MM.1S (cell line): ENCODE results near the gene LRMDA.

ENCODE experiments used
- DNase-seq: peaks from one replicate; pipeline ENCODE4 v3.0.0-alpha.2; 2015
- H2AFZ ChIP-seq: fragments of 300-600 bp; sonication (generic); 2 replicates; pipeline ENCODE4 v1.6.0; 2016; ENCODE audit warnings: antibody characterized with exemption, low read length
- H3F3A ChIP-seq: fragments of 300-600 bp; sonication (generic); 2 replicates; pipeline ENCODE4 v1.6.1; 2016; ENCODE audit warnings: mild to moderate bottlenecking, antibody characterized with exemption, low read length, moderate library complexity, mixed read lengths; ENCODE audit not compliant: insufficient read depth
- H3K27ac ChIP-seq: fragments of 300-600 bp; sonication (generic); 2 replicates; pipeline ENCODE4 v1.5.1; 2016; ENCODE audit warnings: mild to moderate bottlenecking, low read length
- H3K27me3 ChIP-seq: fragments of 300-600 bp; sonication (generic); replicated peaks from 2 replicates; pipeline ENCODE4 v1.6.0; 2016; ENCODE audit warnings: low read length; ENCODE audit not compliant: insufficient read depth
- H3K36me3 ChIP-seq: fragments of 300-600 bp; sonication (generic); replicated peaks from 2 replicates; pipeline ENCODE4 v1.6.1; 2016; ENCODE audit warnings: mild to moderate bottlenecking, low read length, mixed read lengths; ENCODE audit not compliant: insufficient read depth
- H3K4me1 ChIP-seq: fragments of 300-600 bp; sonication (generic); 2 replicates; pipeline ENCODE4 v1.6.1; 2016; ENCODE audit warnings: low read length, mixed read lengths
- H3K4me2 ChIP-seq: fragments of 300-600 bp; sonication (generic); 2 replicates; pipeline ENCODE4 v1.6.0; 2016; ENCODE audit warnings: low read depth, low read length
- H3K4me3 ChIP-seq: fragments of 300-600 bp; sonication (generic); 2 replicates; pipeline ENCODE4 v1.5.1; 2016; ENCODE audit warnings: low read length, mixed read lengths
- H3K79me2 ChIP-seq: fragments of 300-600 bp; sonication (generic); 2 replicates; pipeline ENCODE4 v1.6.1; 2016; ENCODE audit warnings: mixed run types, low read length, mixed read lengths
- H3K9ac ChIP-seq: fragments of 300-600 bp; sonication (generic); 2 replicates; pipeline ENCODE4 v1.6.1; 2016; ENCODE audit warnings: low read length, mixed read lengths
- H3K9me2 ChIP-seq: fragments of 300-600 bp; sonication (generic); replicated peaks from 2 replicates; pipeline ENCODE4 v1.6.1; 2016; ENCODE audit warnings: mild to moderate bottlenecking, low read length, mixed read lengths; ENCODE audit not compliant: insufficient read depth
- H3K9me3 ChIP-seq: fragments of 300-600 bp; sonication (generic); replicated peaks from 2 replicates; pipeline ENCODE4 v1.6.1; 2016; ENCODE audit warnings: mild to moderate bottlenecking, low read length, mixed read lengths; ENCODE audit not compliant: insufficient read depth
- H4K20me1 ChIP-seq: fragments of 300-600 bp; sonication (generic); 2 replicates; pipeline ENCODE4 v1.6.1; 2016; ENCODE audit warnings: mild to moderate bottlenecking, low read length, moderate library complexity, mixed read lengths; ENCODE audit not compliant: insufficient read depth
- EZH2 ChIP-seq: fragments of 300-600 bp; sonication (generic); optimal IDR thresholded peaks from 2 replicates; pipeline ENCODE3; 2017; ENCODE audit warnings: low read depth, mild to moderate bottlenecking, antibody characterized with exemption, low read length, mixed read lengths
- EZH2phosphoT487 ChIP-seq: fragments of 300-600 bp; sonication (generic); IDR thresholded peaks from 2 replicates; pipeline ENCODE4 v1.6.1; 2018; ENCODE audit warnings: antibody characterized with exemption, low read length
- TF ChIP-seq, protein P1 (sequence below): fragments of 300-600 bp; sonication (generic); IDR thresholded peaks from 2 replicates; pipeline ENCODE4 v1.5.1; 2016; ENCODE audit warnings: antibody characterized with exemption, low read length, mixed read lengths

The LRMDA gene

GRCh38 chr10:76206797-76207352 lies 775.5 kb downstream of the LRMDA start:
- H3K27me3 ChIP-seq: no peaks in the 10 kb centered on the region
- no peak overlapping the region for H3K4me3 ChIP-seq
- H3K4me1 ChIP-seq: no peaks in the 10 kb centered on the region
- H3K9me3 ChIP-seq: no peaks in the 10 kb centered on the region
- H2AFZ ChIP-seq: no peak overlapping the region
- TF ChIP-seq EZH2 (no peak), EZH2phosphoT487 (no peak)
- TF ChIP-seq, protein P1, sequence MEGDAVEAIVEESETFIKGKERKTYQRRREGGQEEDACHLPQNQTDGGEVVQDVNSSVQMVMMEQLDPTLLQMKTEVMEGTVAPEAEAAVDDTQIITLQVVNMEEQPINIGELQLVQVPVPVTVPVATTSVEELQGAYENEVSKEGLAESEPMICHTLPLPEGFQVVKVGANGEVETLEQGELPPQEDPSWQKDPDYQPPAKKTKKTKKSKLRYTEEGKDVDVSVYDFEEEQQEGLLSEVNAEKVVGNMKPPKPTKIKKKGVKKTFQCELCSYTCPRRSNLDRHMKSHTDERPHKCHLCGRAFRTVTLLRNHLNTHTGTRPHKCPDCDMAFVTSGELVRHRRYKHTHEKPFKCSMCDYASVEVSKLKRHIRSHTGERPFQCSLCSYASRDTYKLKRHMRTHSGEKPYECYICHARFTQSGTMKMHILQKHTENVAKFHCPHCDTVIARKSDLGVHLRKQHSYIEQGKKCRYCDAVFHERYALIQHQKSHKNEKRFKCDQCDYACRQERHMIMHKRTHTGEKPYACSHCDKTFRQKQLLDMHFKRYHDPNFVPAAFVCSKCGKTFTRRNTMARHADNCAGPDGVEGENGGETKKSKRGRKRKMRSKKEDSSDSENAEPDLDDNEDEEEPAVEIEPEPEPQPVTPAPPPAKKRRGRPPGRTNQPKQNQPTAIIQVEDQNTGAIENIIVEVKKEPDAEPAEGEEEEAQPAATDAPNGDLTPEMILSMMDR: no peak
- DNase-seq: no peak
- no peak overlapping the region for H3K9ac ChIP-seq
- no peak overlapping the region for H3K4me2 ChIP-seq
- H3K27ac ChIP-seq: no peak overlapping the region
- H3K36me3 ChIP-seq: no peaks in the 10 kb centered on the region
- H3K9me2 ChIP-seq: no peaks in the 10 kb centered on the region
- no peaks in the 10 kb centered on the region for H4K20me1 ChIP-seq
- H3F3A ChIP-seq: no peaks in the 10 kb centered on the region
- no peaks in the 10 kb centered on the region for H3K79me2 ChIP-seq

DNA sequence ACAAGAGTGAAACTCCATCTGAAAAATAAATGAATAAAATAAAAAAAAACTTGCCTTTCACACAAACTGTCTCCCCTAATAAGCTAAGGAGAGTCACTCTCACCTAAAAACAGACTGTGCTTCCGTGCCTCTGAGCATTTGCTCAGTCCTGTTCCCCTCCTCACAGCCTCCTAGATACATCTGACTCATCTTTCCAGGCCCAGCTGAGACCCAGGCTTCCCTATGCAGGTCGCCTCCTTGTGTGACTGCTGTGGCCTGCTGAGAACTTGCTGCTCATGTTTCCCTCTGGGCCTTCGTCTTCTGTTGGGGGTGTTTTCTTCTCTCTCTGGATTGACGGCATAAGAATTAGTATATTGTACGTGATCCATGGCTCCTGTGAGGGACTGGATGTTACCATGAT lies 777.7 kb downstream of the LRMDA start:
- Histone ChIP-seq H3K4me2 (no peak overlapping the region), H3K9me3 (no peaks in the 10 kb centered on the region)

GRCh38 chr10:76210211-76210610 lies 778.8 kb downstream of the LRMDA start:
- no peaks in the 10 kb centered on the region for H4K20me1 ChIP-seq
- TF ChIP-seq EZH2phosphoT487 (no peak), EZH2 (no peak)
- TF ChIP-seq, protein P1: no peak
- no peak overlapping the region for H3K4me2 ChIP-seq
- no peak overlapping the region for H3K4me3 ChIP-seq
- H3K79me2 ChIP-seq: no peaks in the 10 kb centered on the region
- no peak overlapping the region for H3K9ac ChIP-seq
- no peaks in the 10 kb centered on the region for H3K27me3 ChIP-seq
- H3K36me3 ChIP-seq: no peaks in the 10 kb centered on the region
- no peak overlapping the region for H3K27ac ChIP-seq
- H2AFZ ChIP-seq: no peak overlapping the region
- H3F3A ChIP-seq: no peaks in the 10 kb centered on the region
- H3K4me1 ChIP-seq: no peaks in the 10 kb centered on the region
- no peak for DNase-seq
- no peaks in the 10 kb centered on the region for H3K9me3 ChIP-seq
- H3K9me2 ChIP-seq: no peaks in the 10 kb centered on the region

More for the DNA sequence above, 777.7 kb downstream of the LRMDA start:
- no peak overlapping the region for H3K27ac ChIP-seq
- no peak overlapping the region for H3K4me3 ChIP-seq
- TF ChIP-seq EZH2 (no peak), EZH2phosphoT487 (no peak)
- TF ChIP-seq, protein P1: no peak
- H3K9me2 ChIP-seq: no peaks in the 10 kb centered on the region
- H2AFZ ChIP-seq: no peak overlapping the region
- H3K36me3 ChIP-seq: no peaks in the 10 kb centered on the region
- no peaks in the 10 kb centered on the region for H3K27me3 ChIP-seq
- H4K20me1 ChIP-seq: no peaks in the 10 kb centered on the region
- no peak overlapping the region for H3K9ac ChIP-seq
- no peak for DNase-seq
- H3F3A ChIP-seq: no peaks in the 10 kb centered on the region
- H3K4me1 ChIP-seq: no peaks in the 10 kb centered on the region
- no peaks in the 10 kb centered on the region for H3K79me2 ChIP-seq
